Adipocyte (in vitro differentiated cells): Measurements from ENCODE around the gene ERCC5.

ENCODE experiments used
- DNase-seq: peaks from one replicate; pipeline ENCODE4 v3.0.0-alpha.2; 2015; ENCODE audit warnings: low read depth
- H3K27me3 ChIP-seq: replicated peaks from 2 replicates; pipeline ENCODE4 v1.7.0; 2013; ENCODE audit warnings: mild to moderate bottlenecking, low read length, moderate library complexity; ENCODE audit not compliant: control insufficient read depth, insufficient read depth
- H3K36me3 ChIP-seq: 2 replicates; pipeline ENCODE4 v1.7.0; 2013; ENCODE audit warnings: low read length, mild to moderate bottlenecking, moderate library complexity; ENCODE audit not compliant: control insufficient read depth, insufficient read depth, severe bottlenecking
- H3K4me1 ChIP-seq: 2 replicates; pipeline ENCODE4 v1.7.0; 2013; ENCODE audit warnings: mild to moderate bottlenecking, low read length, moderate library complexity; ENCODE audit not compliant: control insufficient read depth, insufficient read depth
- H3K4me3 ChIP-seq: 2 replicates; pipeline ENCODE4 v1.7.0; 2013; ENCODE audit warnings: mild to moderate bottlenecking, low read length, moderate library complexity
- H3K9ac ChIP-seq: 2 replicates; pipeline ENCODE4 v1.7.0; 2013; ENCODE audit warnings: mild to moderate bottlenecking, low read length, moderate library complexity
- H3K9me3 ChIP-seq: 2 replicates; pipeline ENCODE4 v1.7.0; 2013; ENCODE audit warnings: mild to moderate bottlenecking, low read length, moderate library complexity; ENCODE audit not compliant: control insufficient read depth

ERCC5 gene

GRCh38 chr13:102816708-102817107, 29.1 kb upstream of the ERCC5 start:
- DNase-seq: no peak
- Histone ChIP-seq H3K4me3 (no peak overlapping the region), H3K9me3 (no peaks in the 10 kb centered on the region), H3K4me1 (peaks cover 18% of the 10 kb centered on the region), H3K27me3 (no peaks in the 10 kb centered on the region), H3K36me3 (peaks cover 11% of the 10 kb centered on the region), H3K9ac (no peak overlapping the region)

- H3K36me3 ChIP-seq: peaks cover 17% of the 10 kb centered on the region
- H3K27me3 ChIP-seq: no peaks in the 10 kb centered on the region
- no peak overlapping the region for H3K9ac ChIP-seq
- no peaks in the 10 kb centered on the region for H3K9me3 ChIP-seq
- no peak overlapping the region for H3K4me3 ChIP-seq
- H3K4me1 ChIP-seq: peaks cover 18% of the 10 kb centered on the region
- no peak for DNase-seq
Observed at GRCh38 chr13:102817241-102817640, 28.6 kb upstream of the ERCC5 start.

GRCh38 chr13:102817907-102818306, 27.9 kb upstream of the ERCC5 start:
- Histone ChIP-seq H3K4me1 (peaks cover 12% of the 10 kb centered on the region), H3K27me3 (no peaks in the 10 kb centered on the region), H3K9ac (no peak overlapping the region), H3K9me3 (no peaks in the 10 kb centered on the region), H3K4me3 (no peak overlapping the region), H3K36me3 (peaks cover 21% of the 10 kb centered on the region)
- DNase-seq: no peak

- Histone ChIP-seq H3K36me3 (peaks cover 43% of the 10 kb centered on the region), H3K4me3 (peak overlapping the region; percentile 76), H3K9ac (peak overlapping the region; percentile 9), H3K9me3 (no peaks in the 10 kb centered on the region), H3K27me3 (no peaks in the 10 kb centered on the region), H3K4me1 (peaks cover 17% of the 10 kb centered on the region)
- DNase-seq: no peak
Observed at GRCh38 chr13:102825400-102825799, 20.4 kb upstream of the ERCC5 start.

- peaks cover 17% of the 10 kb centered on the region for H3K4me1 ChIP-seq
- no peaks in the 10 kb centered on the region for H3K9me3 ChIP-seq
- H3K4me3 ChIP-seq: peak overlapping the region; percentile 76
- H3K9ac ChIP-seq: peak overlapping the region; percentile 66
- no peaks in the 10 kb centered on the region for H3K27me3 ChIP-seq
- H3K36me3 ChIP-seq: peaks cover 43% of the 10 kb centered on the region
- DNase-seq: peak; percentile 92
Observed at GRCh38 chr13:102825921-102826706, 19.7 kb upstream of the ERCC5 start.

- Histone ChIP-seq H3K9me3 (no peaks in the 10 kb centered on the region), H3K27me3 (no peaks in the 10 kb centered on the region), H3K4me1 (peaks cover 12% of the 10 kb centered on the region), H3K36me3 (peaks cover 30% of the 10 kb centered on the region), H3K4me3 (no peak overlapping the region), H3K9ac (no peak overlapping the region)
- no peak for DNase-seq
Observed at GRCh38 chr13:102830646-102831045, 15.2 kb upstream of the ERCC5 start.

GRCh38 chr13:102836471-102836870, 9.4 kb upstream of the ERCC5 start:
- H3K36me3 ChIP-seq: peaks cover 32% of the 10 kb centered on the region
- H3K9me3 ChIP-seq: no peaks in the 10 kb centered on the region
- no peak for DNase-seq
- no peak overlapping the region for H3K9ac ChIP-seq
- H3K4me3 ChIP-seq: no peak overlapping the region
- no peaks in the 10 kb centered on the region for H3K27me3 ChIP-seq
- peaks cover 22% of the 10 kb centered on the region for H3K4me1 ChIP-seq

GRCh38 chr13:102838273-102838672, 7.6 kb upstream of the ERCC5 start:
- Histone ChIP-seq H3K9ac (no peak overlapping the region), H3K4me3 (no peak overlapping the region), H3K9me3 (no peaks in the 10 kb centered on the region), H3K27me3 (no peaks in the 10 kb centered on the region), H3K4me1 (peaks cover 22% of the 10 kb centered on the region), H3K36me3 (peaks cover 31% of the 10 kb centered on the region)
- no peak for DNase-seq

GRCh38 chr13:102838982-102839381, 6.8 kb upstream of the ERCC5 start:
- DNase-seq: no peak
- H3K4me3 ChIP-seq: no peak overlapping the region
- H3K36me3 ChIP-seq: peaks cover 31% of the 10 kb centered on the region
- H3K27me3 ChIP-seq: no peaks in the 10 kb centered on the region
- no peaks in the 10 kb centered on the region for H3K9me3 ChIP-seq
- H3K4me1 ChIP-seq: peaks cover 22% of the 10 kb centered on the region
- H3K9ac ChIP-seq: no peak overlapping the region

- Histone ChIP-seq H3K27me3 (no peaks in the 10 kb centered on the region), H3K4me1 (peaks cover 22% of the 10 kb centered on the region), H3K9ac (no peak overlapping the region), H3K9me3 (no peaks in the 10 kb centered on the region), H3K4me3 (no peak overlapping the region), H3K36me3 (peaks cover 31% of the 10 kb centered on the region)
- DNase-seq: peak; percentile 50
Observed at GRCh38 chr13:102839462-102839861, 6.4 kb upstream of the ERCC5 start.

- H3K36me3 ChIP-seq: no peaks in the 10 kb centered on the region
- no peak for DNase-seq
- peaks cover 28% of the 10 kb centered on the region for H3K4me1 ChIP-seq
- peak overlapping the region; percentile 100 for H3K9ac ChIP-seq
- peak overlapping the region; percentile 99 for H3K4me3 ChIP-seq
- no peaks in the 10 kb centered on the region for H3K9me3 ChIP-seq
- H3K27me3 ChIP-seq: no peaks in the 10 kb centered on the region
Observed at GRCh38 chr13:102845289-102845629, 573 bp upstream of the ERCC5 start.
